Mononuclear cell (primary cell): ENCODE measurements around the gene STMP1. TPM values are rescaled to one million over a fixed set of nuclear protein-coding genes. Genes with fewer than 3 reads are reported as not detected.

Experiments
- H3K27me3 ChIP-seq: 2 replicates; pipeline ENCODE4 v1.6.0; 2011; ENCODE audit warnings: low read length, control low read depth; ENCODE audit not compliant: insufficient read depth
- H3K4me1 ChIP-seq: 2 replicates; pipeline ENCODE4 v1.5.1; 2011; ENCODE audit warnings: mild to moderate bottlenecking, low read length, control low read depth; ENCODE audit not compliant: insufficient read depth
- H3K4me3 ChIP-seq: 2 replicates; pipeline ENCODE4 v1.5.1; 2011; ENCODE audit warnings: mild to moderate bottlenecking, low read length, moderate library complexity
- H3K9me3 ChIP-seq: 2 replicates; pipeline ENCODE4 v1.5.1; 2011; ENCODE audit warnings: low read depth, mild to moderate bottlenecking, control low read depth, low read length
- total RNA-seq: library from RNA; depleted of rRNA; stranded (reverse); fragments of >200 nt; gene quantifications from one replicate; pipeline ENCODE4 v1.2.3, GENCODE V29; 2012

The STMP1 gene
- total RNA-seq, 1 donor, result 15.5 TPM

DNA sequence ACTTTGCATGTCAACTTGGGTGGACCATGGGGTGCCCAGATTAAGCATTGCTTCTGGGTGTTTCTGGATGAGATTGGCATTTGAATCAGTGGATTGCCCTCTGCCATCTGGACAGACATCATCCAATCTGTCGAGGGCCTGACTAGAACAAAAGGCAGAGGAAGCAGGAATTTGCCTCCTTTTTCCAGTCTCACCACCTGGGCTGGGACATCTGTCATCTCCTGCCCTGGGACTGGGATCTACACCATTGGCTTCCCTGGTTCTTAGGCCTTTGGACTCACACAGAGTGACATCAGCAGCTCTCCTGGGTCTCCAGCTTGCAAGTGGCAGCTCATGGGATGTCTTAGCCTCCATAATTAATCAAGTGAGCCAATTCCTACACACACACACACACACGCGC is 55.4 kb downstream of the STMP1 start:
- Histone ChIP-seq H3K27me3 (no peaks in the 10 kb centered on the region), H3K4me1 (no peaks in the 10 kb centered on the region), H3K4me3 (no peak overlapping the region), H3K9me3 (no peaks in the 10 kb centered on the region)

DNA sequence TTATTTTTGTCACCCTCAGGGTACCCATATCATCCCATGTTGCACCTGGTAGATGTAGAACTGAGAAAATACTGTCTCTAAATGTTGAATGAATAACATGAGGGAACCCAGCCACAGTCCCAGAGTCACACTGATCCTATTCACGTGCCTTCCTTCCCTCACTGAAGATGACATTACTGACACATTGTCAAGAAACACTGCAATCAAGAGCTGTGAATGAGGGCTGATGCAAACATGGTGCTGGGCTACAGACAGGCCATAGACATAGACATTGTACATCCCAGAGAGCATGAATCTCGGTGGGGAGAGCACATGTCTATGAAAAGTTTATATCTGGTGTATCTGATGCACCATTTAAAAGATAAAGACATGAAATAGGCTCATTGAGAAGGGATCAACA is 55.9 kb downstream of the STMP1 start:
- H3K27me3 ChIP-seq, result no peaks in the 10 kb centered on the region
- H3K9me3 ChIP-seq, result no peaks in the 10 kb centered on the region
- no peak overlapping the region for H3K4me3 ChIP-seq
- H3K4me1 ChIP-seq, result no peaks in the 10 kb centered on the region

DNA sequence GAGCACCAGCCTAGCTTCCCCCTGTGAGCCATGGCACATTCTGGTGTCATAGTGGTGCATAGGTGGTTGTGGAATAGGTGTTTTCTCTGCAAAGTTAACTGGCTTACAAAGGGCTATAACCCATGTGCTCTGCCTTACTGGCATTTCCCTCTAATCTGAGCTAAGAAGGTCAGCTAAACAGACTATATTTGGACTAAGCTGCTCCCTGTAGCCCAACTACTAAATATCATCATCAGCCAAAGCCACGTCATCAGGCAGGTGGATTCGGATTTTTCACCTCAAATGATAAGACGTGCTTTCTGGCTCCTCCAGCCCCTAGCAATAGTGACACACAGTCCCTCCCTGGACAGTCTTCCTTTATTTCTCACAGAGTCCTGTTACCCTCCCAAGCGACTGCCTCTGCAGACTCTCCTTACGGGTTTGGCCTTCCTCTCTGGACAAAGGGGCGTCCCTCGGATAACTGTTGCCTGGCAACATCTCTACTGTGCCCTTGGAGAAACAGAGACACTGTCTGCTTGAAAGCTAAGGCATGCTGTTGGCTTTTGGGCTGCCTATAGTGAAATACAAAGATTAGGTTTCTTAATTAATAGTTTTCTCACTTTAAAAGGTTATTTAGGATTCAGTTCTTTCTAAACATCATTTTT is 56.6 kb downstream of the STMP1 start:
- H3K4me1 ChIP-seq, result no peaks in the 10 kb centered on the region
- no peaks in the 10 kb centered on the region for H3K27me3 ChIP-seq
- no peak overlapping the region for H3K4me3 ChIP-seq
- no peaks in the 10 kb centered on the region for H3K9me3 ChIP-seq

DNA sequence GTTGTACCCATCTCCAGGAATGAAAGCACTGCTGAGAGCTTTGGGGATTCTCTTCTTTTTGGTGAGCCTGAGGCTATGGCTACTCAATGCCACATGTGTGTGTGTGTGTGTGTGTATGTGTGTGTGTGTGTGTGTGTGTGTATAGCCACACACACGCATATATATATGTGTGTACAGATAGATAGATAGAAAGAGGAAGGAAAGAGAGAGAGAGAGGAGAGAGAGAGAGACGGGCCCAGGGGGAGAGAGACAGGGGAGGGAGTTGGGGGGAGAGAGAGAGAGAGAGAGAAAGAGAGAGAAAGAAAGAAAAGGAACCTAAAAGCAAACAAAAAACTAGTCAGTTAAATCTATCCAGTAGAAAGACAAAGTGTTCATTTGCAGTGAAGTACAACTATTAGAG is 57.4 kb downstream of the STMP1 start:
- H3K4me1 ChIP-seq, result no peaks in the 10 kb centered on the region
- no peak overlapping the region for H3K4me3 ChIP-seq
- H3K9me3 ChIP-seq, result no peaks in the 10 kb centered on the region
- H3K27me3 ChIP-seq, result no peaks in the 10 kb centered on the region

DNA sequence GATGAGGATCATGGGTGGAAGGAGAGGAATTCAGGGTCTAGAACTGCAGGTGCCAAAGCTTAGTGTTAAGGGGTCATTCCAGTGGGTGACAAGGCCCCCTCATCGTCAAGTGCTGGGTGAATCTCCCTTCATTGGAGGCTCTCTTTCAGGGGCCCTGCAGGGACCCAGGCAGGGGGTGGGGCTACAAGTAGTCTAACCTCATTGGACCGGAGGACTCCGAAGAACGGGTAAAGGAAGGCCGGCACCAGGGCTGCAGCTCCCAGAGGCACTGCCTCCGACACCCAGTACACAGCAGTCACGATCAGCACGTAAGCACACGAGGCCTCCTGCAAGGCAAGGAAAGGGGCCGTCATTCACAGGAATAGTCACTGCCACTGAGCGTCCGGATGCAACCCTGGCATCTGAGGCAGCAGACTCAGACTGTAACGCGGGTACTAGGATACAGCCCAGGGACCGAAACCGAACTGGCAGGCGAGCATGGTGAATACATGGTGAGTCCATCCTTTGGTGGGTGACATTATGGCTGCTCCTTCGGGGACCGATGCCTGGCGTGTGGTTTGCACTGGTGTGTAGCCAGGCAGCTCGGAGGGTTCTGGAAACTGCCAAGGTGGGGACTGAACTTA is 59.0 kb downstream of the STMP1 start:
- H3K4me3 ChIP-seq, result no peak overlapping the region
- H3K9me3 ChIP-seq, result no peaks in the 10 kb centered on the region
- H3K27me3 ChIP-seq, result no peaks in the 10 kb centered on the region
- H3K4me1 ChIP-seq, result no peaks in the 10 kb centered on the region

DNA sequence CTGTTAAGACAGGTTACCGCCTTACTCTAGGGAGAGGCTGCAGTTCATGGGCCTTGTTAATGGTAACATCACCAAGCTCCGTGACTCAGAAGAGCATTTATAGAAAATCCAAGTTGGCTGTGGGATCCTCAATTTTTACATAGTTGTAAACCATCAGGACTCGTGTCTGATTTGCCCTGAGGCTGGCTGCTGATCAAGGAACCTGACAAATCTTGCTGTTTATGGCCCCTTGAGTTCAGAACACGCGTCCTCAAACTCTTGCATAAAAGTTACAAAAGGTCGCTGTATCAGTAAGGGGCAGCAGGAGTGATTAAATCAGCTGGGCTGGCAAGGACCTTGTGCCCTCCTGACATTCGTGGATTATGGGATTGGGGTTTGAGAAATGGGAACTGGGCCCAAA is 61.1 kb downstream of the STMP1 start:
- Histone ChIP-seq H3K9me3 (no peaks in the 10 kb centered on the region), H3K4me1 (no peaks in the 10 kb centered on the region), H3K4me3 (no peak overlapping the region), H3K27me3 (no peaks in the 10 kb centered on the region)

Other genes starting within 250 kb of the STMP1 start
- 19.8 TPM for gene CNOT4, start 152.4 kb upstream of the STMP1 start, total RNA-seq
- 42.4 TPM for gene NUP205, start 104.6 kb upstream of the STMP1 start, total RNA-seq
- gene SLC13A4, start 65.7 kb downstream of the STMP1 start, total RNA-seq, result not detected
- not detected for gene FAM180A, start 86.3 kb downstream of the STMP1 start, total RNA-seq